Central memory CD4-positive, alpha-beta T cell (primary cell): ENCODE measurements around the gene GTF3C1.

Source experiments
- DNase-seq: peaks from one replicate; pipeline ENCODE4 v3.0.0; 2022

The GTF3C1 gene

GRCh38 chr16:27421961-27422740 lies 127.6 kb downstream of the GTF3C1 start:
- no peak for DNase-seq

- DNase-seq = no peak
Measured at GRCh38 chr16:27417047-27417671, 132.6 kb downstream of the GTF3C1 start.

GRCh38 chr16:27414788-27415431 lies 134.8 kb downstream of the GTF3C1 start:
- DNase-seq = no peak

GRCh38 chr16:27413956-27414355 lies 135.8 kb downstream of the GTF3C1 start:
- DNase-seq = no peak

GRCh38 chr16:27410761-27411160 lies 139.0 kb downstream of the GTF3C1 start:
- no peak for DNase-seq
